Neural crest cell (in vitro differentiated cells): ENCODE measurements around the gene SP2. TPM values are rescaled to one million over a fixed set of nuclear protein-coding genes. Genes with fewer than 3 reads are reported as not detected.

Source experiments
- DNase-seq: peaks from one replicate; pipeline ENCODE4 v3.0.0; 2021; ENCODE audit warnings: low read depth, mixed read lengths, low spot score
- H3K27ac Mint-ChIP-seq: one replicate; pipeline ENCODE4 v1.8.0; 2021; ENCODE audit warnings: mild to moderate bottlenecking, mixed read lengths; ENCODE audit not compliant: unreplicated experiment
- H3K27me3 Mint-ChIP-seq: 2 replicates; pipeline ENCODE4 v1.8.0; 2021; ENCODE audit warnings: low read depth, mild to moderate bottlenecking, mixed read lengths
- H3K36me3 Mint-ChIP-seq: 2 replicates; pipeline ENCODE4 v1.8.0; 2021; ENCODE audit warnings: low read depth, mild to moderate bottlenecking, mixed read lengths
- H3K4me1 Mint-ChIP-seq: 2 replicates; pipeline ENCODE4 v1.8.0; 2021; ENCODE audit warnings: mixed read lengths
- H3K4me3 Mint-ChIP-seq: one replicate; pipeline ENCODE4 v1.8.0; 2021; ENCODE audit warnings: mild to moderate bottlenecking, mixed read lengths
- H3K9me3 Mint-ChIP-seq: 2 replicates; pipeline ENCODE4 v1.8.0; 2021; ENCODE audit warnings: mixed read lengths
- total RNA-seq: library from RNA; stranded (reverse); gene quantifications from 2 replicates; pipeline ENCODE4 v1.2.1, GENCODE V29; 2021
- TF ChIP-seq, protein P1 (sequence below): fragments of 200-600 bp; sonication (generic); conservative IDR thresholded peaks from 2 replicates; pipeline ENCODE4 v1.5.0; 2021; ENCODE audit warnings: antibody characterized with exemption, mild to moderate bottlenecking

The SP2 gene
- total RNA-seq, 1 donor from 2014 or later, result 22.4 TPM

DNA sequence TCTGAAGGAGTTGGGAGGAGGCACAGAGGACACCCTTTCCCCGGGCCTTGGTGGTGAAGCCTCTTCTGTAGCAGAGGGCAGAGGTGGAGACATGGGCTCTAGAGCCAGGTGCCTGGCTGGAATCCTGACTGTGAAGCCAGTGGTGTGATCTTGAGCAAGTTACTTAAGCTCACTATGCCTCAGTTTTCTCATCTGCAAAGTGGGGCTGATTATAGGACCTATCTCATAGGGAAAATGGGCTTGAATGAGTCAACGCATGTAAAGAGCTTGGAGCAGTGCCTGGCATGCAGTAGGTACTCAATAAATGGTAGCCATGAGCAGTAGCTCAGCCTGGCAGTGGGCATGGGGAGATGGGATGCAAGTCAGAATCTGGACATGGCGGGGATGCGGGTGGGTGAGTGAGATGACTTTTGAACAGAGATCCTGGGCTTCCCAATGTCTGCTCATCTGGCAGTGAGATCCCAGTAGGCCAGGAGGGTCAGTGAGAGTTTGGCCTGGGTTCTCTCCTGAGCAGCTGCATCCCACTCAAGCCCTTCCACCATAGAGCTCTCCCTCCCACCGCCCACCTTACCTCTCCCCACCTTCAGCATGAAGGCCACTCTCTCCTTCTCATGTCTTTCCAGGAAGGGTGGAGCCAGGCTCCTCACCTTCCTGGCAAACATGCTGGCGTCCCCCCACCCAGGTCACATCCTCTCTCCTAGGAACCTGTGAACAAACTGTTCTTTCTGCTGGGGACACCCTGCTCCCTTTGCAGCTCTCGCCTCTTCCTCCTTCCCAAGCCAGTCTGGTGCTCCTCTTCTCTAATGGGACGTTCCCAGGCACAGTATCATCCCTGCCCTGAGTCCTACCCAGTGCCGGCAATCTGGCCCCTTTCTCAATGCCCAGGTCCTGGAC, 13.1 kb upstream of the SP2 start:
- Mint-ChIP-seq H3K4me1 (no peaks in the 10 kb centered on the region), H3K36me3 (no peaks in the 10 kb centered on the region), H3K9me3 (no peaks in the 10 kb centered on the region), H3K4me3 (no peak overlapping the region), H3K27me3 (peaks cover 51% of the 10 kb centered on the region), H3K27ac (peak overlapping the region; percentile 23)
- no peak for DNase-seq
- TF ChIP-seq, protein P1, sequence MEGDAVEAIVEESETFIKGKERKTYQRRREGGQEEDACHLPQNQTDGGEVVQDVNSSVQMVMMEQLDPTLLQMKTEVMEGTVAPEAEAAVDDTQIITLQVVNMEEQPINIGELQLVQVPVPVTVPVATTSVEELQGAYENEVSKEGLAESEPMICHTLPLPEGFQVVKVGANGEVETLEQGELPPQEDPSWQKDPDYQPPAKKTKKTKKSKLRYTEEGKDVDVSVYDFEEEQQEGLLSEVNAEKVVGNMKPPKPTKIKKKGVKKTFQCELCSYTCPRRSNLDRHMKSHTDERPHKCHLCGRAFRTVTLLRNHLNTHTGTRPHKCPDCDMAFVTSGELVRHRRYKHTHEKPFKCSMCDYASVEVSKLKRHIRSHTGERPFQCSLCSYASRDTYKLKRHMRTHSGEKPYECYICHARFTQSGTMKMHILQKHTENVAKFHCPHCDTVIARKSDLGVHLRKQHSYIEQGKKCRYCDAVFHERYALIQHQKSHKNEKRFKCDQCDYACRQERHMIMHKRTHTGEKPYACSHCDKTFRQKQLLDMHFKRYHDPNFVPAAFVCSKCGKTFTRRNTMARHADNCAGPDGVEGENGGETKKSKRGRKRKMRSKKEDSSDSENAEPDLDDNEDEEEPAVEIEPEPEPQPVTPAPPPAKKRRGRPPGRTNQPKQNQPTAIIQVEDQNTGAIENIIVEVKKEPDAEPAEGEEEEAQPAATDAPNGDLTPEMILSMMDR, result no peak

DNA sequence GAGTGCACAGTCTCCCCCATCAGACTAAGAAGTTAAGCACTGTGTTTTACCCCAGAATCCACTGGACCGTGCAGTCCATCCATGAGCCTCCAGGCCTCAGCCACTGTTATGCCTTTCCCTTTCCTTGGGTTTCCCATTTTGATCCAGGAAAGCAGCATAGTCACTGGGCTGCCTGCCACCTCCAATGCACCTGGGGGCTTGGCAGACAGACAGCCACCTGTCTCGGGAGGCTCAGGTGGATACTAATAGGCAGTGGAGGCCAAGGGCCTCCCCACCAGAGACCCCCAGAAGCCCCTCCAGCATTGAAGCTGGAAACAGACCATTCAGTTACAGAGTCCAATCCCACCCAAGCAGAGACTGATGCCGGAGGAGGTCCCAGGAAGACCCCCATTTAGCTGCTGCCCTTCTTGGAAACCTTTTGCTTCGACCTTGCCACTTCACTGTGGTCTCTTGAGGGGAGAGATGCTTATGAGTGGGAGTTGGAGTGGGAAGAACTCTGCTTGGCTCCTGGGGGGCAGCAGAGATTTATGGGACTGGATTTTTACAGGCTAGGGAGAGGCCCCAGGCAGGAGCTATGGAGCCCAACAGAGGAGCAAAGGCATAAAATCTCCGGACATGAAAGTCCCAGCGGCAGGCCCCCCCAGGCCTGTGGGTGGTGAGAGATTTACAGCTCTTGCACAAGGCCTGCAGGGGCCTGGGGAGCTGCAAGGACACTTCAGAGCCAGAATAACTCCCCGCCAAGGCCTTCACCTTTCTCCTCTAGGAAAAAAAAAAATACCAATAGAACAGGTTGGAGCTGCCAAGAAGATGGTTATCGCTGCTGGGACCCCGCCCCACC, 12.2 kb upstream of the SP2 start:
- DNase-seq, result no peak
- Mint-ChIP-seq H3K36me3 (no peaks in the 10 kb centered on the region), H3K9me3 (no peaks in the 10 kb centered on the region), H3K4me3 (no peak overlapping the region), H3K27ac (peak overlapping the region; percentile 23), H3K27me3 (peaks cover 44% of the 10 kb centered on the region), H3K4me1 (no peaks in the 10 kb centered on the region)
- TF ChIP-seq, protein P1, result no peak

DNA sequence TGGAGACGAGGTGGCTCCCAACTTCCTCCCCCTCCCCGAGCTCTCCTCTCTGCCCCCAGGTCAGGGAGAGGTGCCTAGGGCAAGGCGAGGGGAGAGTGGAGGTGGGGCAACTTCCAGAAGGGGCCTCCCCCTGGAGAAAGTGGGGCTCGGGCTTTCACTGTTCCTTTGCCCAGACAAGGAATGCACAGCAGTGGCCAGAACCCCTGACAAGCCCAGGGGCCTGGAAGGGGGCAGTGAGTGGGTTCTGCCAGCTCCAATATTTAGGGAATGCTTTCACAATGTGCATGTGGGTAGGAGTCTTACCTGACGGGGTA, 11.7 kb upstream of the SP2 start:
- Mint-ChIP-seq H3K4me3 (no peak overlapping the region), H3K36me3 (no peaks in the 10 kb centered on the region), H3K4me1 (no peaks in the 10 kb centered on the region), H3K27me3 (peaks cover 38% of the 10 kb centered on the region), H3K9me3 (no peaks in the 10 kb centered on the region), H3K27ac (no peak overlapping the region)
- TF ChIP-seq, protein P1, result no peak
- no peak for DNase-seq

DNA sequence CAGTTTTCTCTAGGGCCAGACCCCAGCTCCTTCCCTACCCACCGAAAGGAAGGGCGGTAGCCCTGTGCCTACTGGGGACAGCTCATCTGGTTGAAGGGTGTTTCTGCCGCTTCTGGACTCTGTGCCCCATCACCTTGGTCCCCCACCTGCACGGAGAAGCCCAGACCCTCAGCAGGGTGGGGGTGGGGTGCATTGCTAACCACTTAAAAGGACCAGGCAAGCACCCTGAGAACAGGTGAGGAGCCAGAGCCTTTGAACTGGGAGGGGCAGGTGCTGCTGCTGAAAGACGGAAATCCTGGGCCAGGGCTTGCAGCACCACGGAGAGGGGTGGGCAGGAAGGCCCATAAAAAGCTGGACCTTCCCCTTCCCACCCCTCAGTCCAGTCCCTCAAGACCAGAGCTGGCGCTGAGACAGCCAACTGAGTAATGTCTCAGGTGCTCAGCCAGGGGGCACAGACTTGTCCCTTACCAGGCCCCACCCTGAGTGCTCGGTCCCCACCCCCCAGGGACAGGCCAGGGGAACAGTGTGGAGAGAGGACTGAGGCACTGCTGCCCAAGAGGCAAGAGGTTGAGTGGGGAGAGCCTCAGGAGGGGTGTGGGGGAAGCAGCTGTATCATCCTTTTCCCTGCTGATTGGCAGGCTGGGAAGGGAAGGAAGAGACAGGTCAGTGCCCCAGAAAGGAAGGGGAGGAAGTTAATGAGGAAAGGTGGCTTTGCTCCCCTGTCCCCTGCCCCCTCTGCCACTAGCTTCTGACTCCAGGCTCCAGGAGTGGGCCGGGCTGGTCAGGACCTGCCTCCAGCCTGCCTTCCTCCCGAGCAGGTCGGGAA, 10.9 kb upstream of the SP2 start:
- DNase-seq, result no peak
- H3K27ac Mint-ChIP-seq, result no peak overlapping the region
- H3K4me1 Mint-ChIP-seq, result no peaks in the 10 kb centered on the region
- no peak overlapping the region for H3K4me3 Mint-ChIP-seq
- TF ChIP-seq, protein P1, result no peak
- no peaks in the 10 kb centered on the region for H3K36me3 Mint-ChIP-seq
- H3K27me3 Mint-ChIP-seq, result peaks cover 35% of the 10 kb centered on the region
- no peaks in the 10 kb centered on the region for H3K9me3 Mint-ChIP-seq

DNA sequence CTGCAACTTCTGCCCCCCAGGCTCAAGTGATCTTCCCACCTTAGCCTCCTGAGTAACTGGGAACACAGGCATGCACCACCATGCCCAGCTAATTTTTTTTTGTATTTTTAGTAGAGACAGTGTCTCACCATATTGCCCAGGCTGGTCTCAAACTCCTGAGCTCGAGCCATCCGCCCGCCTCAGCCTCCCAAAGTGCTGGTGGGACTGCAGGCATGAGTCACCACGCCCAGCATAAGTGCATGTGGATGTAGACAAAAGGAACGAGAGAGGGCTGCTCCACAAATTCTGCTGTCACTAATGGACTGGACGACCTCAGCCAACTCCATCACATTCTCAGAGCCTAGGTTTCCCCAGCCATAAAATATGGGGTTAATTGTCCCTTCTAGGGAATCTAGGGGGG, 7.7 kb upstream of the SP2 start:
- H3K27ac Mint-ChIP-seq, result no peak overlapping the region
- H3K27me3 Mint-ChIP-seq, result peaks cover 12% of the 10 kb centered on the region
- no peaks in the 10 kb centered on the region for H3K4me1 Mint-ChIP-seq
- no peaks in the 10 kb centered on the region for H3K36me3 Mint-ChIP-seq
- no peaks in the 10 kb centered on the region for H3K9me3 Mint-ChIP-seq
- DNase-seq, result no peak
- no peak overlapping the region for H3K4me3 Mint-ChIP-seq
- TF ChIP-seq, protein P1, result no peak
